HEK293T (cell line): ENCODE measurements around the gene ACO2.

Source experiments
- ARNT ChIP-seq: fragments of 450-650 bp; IDR thresholded peaks from 2 replicates; pipeline ENCODE4 v1.6.1; 2017; ENCODE audit warnings: mild to moderate bottlenecking
- SP1 ChIP-seq: fragments of 450-650 bp; IDR thresholded peaks from 2 replicates; pipeline ENCODE4 v1.6.1; 2017

GRCh38 chr22:41504816-41505215, 35.9 kb downstream of the ACO2 start:
- no peak for TF ChIP-seq SP1
- no peak for TF ChIP-seq ARNT
